Fibroblast of lung (primary cell): ENCODE results near the gene RERE.

ENCODE experiments used
- EZH2 ChIP-seq: IDR thresholded peaks from 2 replicates; pipeline ENCODE4 v1.5.1; 2012; ENCODE audit warnings: low read length, control low read depth, mild to moderate bottlenecking; ENCODE audit errors: missing control alignments
- TF ChIP-seq, protein P1 (sequence below), 2 donors: IDR thresholded peaks in 1 of 2; conservative IDR thresholded peaks in 1 of 2; 1 replicate in 1 of 2; 2 replicates in 1 of 2; pipeline ENCODE4 v1.5.1; 2011 to 2012; ENCODE audit warnings: low read length in 2 of 2, control low read depth in 1 of 2, inconsistent platforms in 1 of 2, low read depth in 1 of 2, mild to moderate bottlenecking in 1 of 2

DNA sequence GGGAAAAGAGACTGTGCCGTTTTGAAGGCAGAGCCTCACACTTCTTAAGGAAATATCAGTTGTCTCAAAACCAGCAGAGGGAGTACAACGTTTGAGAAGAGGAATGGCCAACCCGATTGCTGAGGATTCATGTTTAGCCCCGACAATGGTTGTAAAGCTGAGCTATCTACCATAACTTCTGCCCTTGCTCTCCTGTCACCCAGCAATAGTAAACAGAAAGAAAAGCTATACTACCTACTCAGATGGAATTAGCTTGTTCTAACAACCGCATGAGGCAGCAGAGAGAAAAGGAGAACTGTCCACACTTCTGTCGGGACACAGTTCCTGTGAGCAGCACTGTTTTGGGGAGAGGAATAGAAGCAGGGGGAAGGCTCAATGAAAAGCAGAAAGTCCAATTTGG, 408.3 kb downstream of the RERE start:
- TF ChIP-seq, protein P1, sequence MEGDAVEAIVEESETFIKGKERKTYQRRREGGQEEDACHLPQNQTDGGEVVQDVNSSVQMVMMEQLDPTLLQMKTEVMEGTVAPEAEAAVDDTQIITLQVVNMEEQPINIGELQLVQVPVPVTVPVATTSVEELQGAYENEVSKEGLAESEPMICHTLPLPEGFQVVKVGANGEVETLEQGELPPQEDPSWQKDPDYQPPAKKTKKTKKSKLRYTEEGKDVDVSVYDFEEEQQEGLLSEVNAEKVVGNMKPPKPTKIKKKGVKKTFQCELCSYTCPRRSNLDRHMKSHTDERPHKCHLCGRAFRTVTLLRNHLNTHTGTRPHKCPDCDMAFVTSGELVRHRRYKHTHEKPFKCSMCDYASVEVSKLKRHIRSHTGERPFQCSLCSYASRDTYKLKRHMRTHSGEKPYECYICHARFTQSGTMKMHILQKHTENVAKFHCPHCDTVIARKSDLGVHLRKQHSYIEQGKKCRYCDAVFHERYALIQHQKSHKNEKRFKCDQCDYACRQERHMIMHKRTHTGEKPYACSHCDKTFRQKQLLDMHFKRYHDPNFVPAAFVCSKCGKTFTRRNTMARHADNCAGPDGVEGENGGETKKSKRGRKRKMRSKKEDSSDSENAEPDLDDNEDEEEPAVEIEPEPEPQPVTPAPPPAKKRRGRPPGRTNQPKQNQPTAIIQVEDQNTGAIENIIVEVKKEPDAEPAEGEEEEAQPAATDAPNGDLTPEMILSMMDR (conservative IDR thresholded peaks at IDR 0.05 in 1 of 2, IDR thresholded peaks at IDR 0.05 in 1 of 2; ENCODE audit: low read depth in 1 of 2, low read length in 2 of 2), result peak; percentile 62 to 64
- no peak for TF ChIP-seq EZH2
